ENCODE data around the gene SUSD3.

SUSD3 gene

DNA sequence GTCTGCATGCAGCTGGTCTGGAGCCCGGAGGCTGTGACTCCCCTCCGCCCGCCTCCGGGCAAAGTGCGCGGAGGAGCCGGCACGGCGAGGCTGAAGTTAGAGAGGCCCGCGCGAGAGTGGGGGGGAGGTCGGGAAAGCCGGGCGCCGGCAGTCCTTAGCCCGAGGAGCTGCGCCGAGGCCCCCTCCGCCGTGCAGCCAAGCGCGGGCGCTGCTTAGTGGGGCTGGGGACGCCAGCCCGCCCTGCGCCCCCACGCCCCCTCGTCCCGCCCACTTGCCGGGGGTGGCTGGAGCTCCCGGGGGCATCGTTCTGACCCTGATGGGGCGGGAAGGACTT is 75.1 kb downstream of the SUSD3 start:
- H3K27me3 ChIP-seq (ENCODE audit: insufficient read depth, poor library complexity, severe bottlenecking) = no peaks in the 10 kb centered on the region
- no peak for TF ChIP-seq GABPA (IDR thresholded peaks at IDR 0.05; ENCODE audit: low read depth)
- no peak for TF ChIP-seq SPI1 (IDR thresholded peaks at IDR 0.05; ENCODE audit: borderline replicate concordance, low read depth)
- TF ChIP-seq, protein P1, sequence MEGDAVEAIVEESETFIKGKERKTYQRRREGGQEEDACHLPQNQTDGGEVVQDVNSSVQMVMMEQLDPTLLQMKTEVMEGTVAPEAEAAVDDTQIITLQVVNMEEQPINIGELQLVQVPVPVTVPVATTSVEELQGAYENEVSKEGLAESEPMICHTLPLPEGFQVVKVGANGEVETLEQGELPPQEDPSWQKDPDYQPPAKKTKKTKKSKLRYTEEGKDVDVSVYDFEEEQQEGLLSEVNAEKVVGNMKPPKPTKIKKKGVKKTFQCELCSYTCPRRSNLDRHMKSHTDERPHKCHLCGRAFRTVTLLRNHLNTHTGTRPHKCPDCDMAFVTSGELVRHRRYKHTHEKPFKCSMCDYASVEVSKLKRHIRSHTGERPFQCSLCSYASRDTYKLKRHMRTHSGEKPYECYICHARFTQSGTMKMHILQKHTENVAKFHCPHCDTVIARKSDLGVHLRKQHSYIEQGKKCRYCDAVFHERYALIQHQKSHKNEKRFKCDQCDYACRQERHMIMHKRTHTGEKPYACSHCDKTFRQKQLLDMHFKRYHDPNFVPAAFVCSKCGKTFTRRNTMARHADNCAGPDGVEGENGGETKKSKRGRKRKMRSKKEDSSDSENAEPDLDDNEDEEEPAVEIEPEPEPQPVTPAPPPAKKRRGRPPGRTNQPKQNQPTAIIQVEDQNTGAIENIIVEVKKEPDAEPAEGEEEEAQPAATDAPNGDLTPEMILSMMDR (IDR thresholded peaks at IDR 0.05; ENCODE audit: insufficient read depth, low read length) = no peak
- TF ChIP-seq, protein P2, sequence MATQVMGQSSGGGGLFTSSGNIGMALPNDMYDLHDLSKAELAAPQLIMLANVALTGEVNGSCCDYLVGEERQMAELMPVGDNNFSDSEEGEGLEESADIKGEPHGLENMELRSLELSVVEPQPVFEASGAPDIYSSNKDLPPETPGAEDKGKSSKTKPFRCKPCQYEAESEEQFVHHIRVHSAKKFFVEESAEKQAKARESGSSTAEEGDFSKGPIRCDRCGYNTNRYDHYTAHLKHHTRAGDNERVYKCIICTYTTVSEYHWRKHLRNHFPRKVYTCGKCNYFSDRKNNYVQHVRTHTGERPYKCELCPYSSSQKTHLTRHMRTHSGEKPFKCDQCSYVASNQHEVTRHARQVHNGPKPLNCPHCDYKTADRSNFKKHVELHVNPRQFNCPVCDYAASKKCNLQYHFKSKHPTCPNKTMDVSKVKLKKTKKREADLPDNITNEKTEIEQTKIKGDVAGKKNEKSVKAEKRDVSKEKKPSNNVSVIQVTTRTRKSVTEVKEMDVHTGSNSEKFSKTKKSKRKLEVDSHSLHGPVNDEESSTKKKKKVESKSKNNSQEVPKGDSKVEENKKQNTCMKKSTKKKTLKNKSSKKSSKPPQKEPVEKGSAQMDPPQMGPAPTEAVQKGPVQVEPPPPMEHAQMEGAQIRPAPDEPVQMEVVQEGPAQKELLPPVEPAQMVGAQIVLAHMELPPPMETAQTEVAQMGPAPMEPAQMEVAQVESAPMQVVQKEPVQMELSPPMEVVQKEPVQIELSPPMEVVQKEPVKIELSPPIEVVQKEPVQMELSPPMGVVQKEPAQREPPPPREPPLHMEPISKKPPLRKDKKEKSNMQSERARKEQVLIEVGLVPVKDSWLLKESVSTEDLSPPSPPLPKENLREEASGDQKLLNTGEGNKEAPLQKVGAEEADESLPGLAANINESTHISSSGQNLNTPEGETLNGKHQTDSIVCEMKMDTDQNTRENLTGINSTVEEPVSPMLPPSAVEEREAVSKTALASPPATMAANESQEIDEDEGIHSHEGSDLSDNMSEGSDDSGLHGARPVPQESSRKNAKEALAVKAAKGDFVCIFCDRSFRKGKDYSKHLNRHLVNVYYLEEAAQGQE (IDR thresholded peaks at IDR 0.05; ENCODE audit: insufficient replicate concordance, low read depth) = no peak
- TF ChIP-seq POLR2AphosphoS5 (IDR thresholded peaks at IDR 0.05; ENCODE audit: low read depth) = no peak; the same call in 1 of the 2 replicates
- DNase-seq (ENCODE audit: low read depth in 1 of 2, low spot score in 1 of 2) = no peak
- H3K4me3 ChIP-seq (replicated peaks; ENCODE audit: insufficient read depth, low read length) = peak overlapping the region; percentile 78
- peak overlapping the region; percentile 94 for H3K27ac ChIP-seq (replicated peaks)

DNA sequence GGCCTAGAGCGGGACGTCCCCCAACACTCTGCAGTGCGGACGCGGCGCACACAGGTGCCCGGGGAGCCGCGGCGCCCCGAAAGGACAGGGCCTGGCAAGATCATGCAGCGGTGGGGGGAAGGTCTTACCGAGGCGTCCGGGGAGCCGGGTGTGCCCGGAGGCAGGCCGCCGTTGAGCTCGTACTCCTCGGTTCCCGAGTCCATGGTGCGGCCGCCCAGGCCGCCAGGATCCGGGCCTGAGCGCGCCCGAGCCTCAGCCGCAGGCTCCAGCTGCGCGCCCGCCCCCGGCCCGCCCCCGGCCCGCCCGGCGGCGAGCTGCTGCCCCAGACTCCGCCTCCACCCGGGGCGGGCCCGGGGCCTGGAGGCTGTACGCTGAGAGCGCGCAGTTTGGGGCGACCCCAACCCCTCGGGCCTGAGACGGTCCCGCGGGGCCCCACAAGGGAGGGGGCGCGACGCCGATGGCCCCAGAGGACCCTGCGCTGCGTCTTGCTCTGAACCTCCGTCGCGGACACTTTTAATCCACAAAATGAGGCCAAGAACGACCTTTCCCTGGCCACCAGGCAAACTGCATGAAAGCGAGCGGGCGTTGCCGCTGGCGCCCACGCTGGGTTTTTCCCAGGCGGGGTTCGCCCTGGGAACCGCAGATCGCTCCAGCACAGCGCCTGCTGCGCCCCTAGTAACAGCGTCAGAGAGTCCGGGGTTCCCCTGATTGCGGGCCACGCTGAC is 75.7 kb downstream of the SUSD3 start, which contains the start of gene NINJ1:
TSS of gene NINJ1 (minus strand) at position 237 of the 725 bp plus-strand sequence. CDS start at position 203, 34 bp downstream.
- TF ChIP-seq, protein P2 (IDR thresholded peaks at IDR 0.05; ENCODE audit: insufficient replicate concordance, low read depth) = no peak
- TF ChIP-seq, protein P1 (IDR thresholded peaks at IDR 0.05; ENCODE audit: insufficient read depth, low read length) = no peak
- TF ChIP-seq SPI1 (IDR thresholded peaks at IDR 0.05; ENCODE audit: borderline replicate concordance, low read depth) = no peak
- TF ChIP-seq POLR2AphosphoS5 (IDR thresholded peaks at IDR 0.05; ENCODE audit: low read depth) = no peak
- TF ChIP-seq GABPA (IDR thresholded peaks at IDR 0.05; ENCODE audit: low read depth) = no peak
- Histone ChIP-seq H3K27me3 (ENCODE audit: insufficient read depth, poor library complexity, severe bottlenecking) (no peaks in the 10 kb centered on the region), H3K27ac (replicated peaks) (peak within 1 kb of the TSS; percentile 94), H3K4me3 (replicated peaks; ENCODE audit: insufficient read depth, low read length) (peak within 1 kb of the TSS; percentile 78)
- peak in 1 of 2 experiments; percentile 47 for DNase-seq (ENCODE audit: low read depth in 1 of 2, low spot score in 1 of 2)

Measured in HL-60 (cell line).